Activated naive CD4-positive, alpha-beta T cell treated with anti-CD3 and anti-CD28 coated beads, Interleukin-2, amount 50 U/mL, for 24 hours (primary cell): ENCODE results near the gene RET.

Experiments used
- H3K27ac Mint-ChIP-seq: one replicate; pipeline ENCODE4 v1.8.0; 2021; ENCODE audit warnings: mild to moderate bottlenecking, mixed read lengths
- H3K27me3 Mint-ChIP-seq: one replicate; pipeline ENCODE4 v1.8.0; 2021; ENCODE audit warnings: mixed read lengths
- H3K36me3 Mint-ChIP-seq: one replicate; pipeline ENCODE4 v1.8.0; 2021; ENCODE audit warnings: mixed read lengths
- H3K4me1 Mint-ChIP-seq: one replicate; pipeline ENCODE4 v1.8.0; 2021; ENCODE audit warnings: mixed read lengths
- H3K4me3 Mint-ChIP-seq: one replicate; pipeline ENCODE4 v1.8.0; 2021; ENCODE audit warnings: mild to moderate bottlenecking, mixed read lengths
- H3K9me3 Mint-ChIP-seq: one replicate; pipeline ENCODE4 v1.8.0; 2021; ENCODE audit warnings: mixed read lengths

The RET gene

DNA sequence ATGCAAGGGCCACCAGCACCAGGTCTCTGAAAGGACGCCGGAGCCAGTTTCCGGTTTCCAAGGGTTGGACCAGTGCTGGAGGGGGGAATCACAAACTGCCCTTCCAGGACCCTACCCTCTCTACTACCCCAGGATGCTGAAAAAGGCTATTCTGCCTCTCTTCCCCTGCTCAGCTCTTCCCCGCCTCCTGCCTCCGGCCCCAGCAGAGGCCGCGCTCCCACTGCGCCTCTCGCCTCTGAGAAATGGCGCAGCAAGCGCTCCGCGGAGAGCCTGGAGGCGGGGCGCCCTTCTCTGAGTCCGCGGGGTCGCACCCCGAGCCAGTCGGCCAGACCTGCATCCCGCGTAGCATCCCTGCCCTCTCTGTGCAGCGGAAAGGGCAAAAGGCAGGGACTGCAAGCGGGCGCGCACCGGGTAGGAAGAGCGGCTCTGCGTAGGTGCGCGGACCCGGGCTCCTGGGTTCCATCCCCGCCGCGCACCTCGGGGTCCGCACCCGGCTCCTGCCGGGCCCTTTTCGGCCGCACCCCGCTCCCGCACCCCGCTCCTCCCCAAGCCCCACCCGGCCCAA is 476 bp upstream of the RET start:
- Mint-ChIP-seq H3K4me1 (no peaks in the 10 kb centered on the region), H3K4me3 (peak overlapping the region; percentile 15), H3K9me3 (no peaks in the 10 kb centered on the region), H3K27me3 (peaks cover 25% of the 10 kb centered on the region), H3K27ac (no peak overlapping the region), H3K36me3 (no peaks in the 10 kb centered on the region)

DNA sequence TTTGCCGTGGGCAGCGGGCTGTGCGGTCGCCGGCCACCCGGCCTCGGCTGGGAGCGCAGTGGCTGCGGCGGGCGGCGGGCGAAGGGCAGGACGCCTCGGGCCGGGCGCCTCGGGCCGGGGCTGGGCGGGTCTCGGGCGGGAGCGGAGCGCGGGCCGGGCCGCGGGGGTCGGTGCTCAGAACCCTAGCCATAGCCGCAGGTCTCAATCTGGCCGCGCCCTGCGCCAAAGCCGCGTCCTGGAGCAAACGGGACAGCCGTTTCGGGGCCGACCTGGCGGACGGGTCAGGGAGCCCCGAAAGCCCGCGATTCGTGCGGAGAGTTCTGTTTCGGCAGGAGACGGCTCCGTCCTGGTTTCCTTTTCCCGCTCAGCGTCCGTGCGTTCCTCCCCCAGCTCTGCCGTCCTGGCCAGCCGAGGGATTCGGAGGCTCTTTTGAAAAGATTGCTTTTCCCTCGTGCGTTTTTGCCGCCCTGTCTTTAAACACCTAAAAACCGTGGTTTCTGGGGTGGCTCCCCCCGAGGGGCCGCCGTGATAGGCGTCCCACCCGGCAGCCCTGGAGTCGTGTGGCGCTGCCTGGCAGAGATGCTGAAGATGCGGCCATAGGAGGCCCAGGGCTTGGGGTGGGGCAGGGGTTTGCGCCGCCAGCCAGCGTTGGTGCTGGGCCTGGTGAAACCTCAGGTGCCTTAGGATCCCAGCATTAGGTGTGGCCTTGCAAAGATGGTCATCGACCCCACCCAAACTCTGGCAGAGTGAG is 727 bp downstream of the RET start:
- no peaks in the 10 kb centered on the region for H3K36me3 Mint-ChIP-seq
- H3K27me3 Mint-ChIP-seq: peaks cover 24% of the 10 kb centered on the region
- H3K9me3 Mint-ChIP-seq: no peaks in the 10 kb centered on the region
- H3K27ac Mint-ChIP-seq: no peak overlapping the region
- peak overlapping the region; percentile 62 for H3K4me3 Mint-ChIP-seq
- no peaks in the 10 kb centered on the region for H3K4me1 Mint-ChIP-seq

DNA sequence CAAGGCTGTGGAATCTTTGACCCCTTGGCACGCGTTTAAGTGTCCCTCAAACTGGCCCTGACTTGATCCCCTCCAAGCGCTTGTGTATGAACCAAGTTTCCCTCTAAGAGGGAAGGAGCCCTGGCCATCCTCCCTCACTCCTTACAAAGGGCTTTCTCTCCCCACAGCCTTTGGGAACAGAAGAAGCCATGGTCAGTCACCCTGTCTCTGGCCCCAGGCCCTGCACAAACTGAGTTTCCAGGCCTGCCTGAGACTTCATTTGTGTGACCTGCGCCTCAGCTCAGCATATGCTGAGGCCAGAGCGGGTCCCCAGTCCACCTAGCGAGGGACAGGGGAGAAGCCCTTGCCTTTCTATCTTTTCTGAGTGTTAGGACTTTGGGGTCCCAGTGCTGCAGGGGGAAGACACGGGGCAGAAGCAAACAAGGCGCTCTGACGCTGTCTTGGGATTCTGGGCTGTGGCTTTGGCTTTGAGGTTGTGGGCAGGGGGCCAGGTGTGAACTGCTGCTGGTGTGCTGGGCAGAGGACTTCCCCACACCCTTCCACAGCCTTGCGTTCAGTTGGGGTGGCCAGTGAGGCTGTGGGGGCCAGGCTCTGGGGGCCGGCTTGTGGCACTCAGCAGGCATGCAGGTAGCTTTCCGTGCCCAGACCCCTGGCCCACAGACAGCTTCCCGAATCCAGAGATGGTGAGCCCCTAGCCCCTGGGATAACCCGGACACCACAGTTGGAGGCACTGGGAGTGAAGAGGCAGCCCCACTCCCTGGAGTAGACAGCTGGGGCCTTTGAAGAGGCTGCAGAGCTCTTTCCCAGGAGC is 1.5 kb downstream of the RET start:
- H3K4me1 Mint-ChIP-seq: no peaks in the 10 kb centered on the region
- H3K27ac Mint-ChIP-seq: no peak overlapping the region
- peaks cover 24% of the 10 kb centered on the region for H3K27me3 Mint-ChIP-seq
- H3K36me3 Mint-ChIP-seq: no peaks in the 10 kb centered on the region
- H3K4me3 Mint-ChIP-seq: peak overlapping the region; percentile 51
- no peaks in the 10 kb centered on the region for H3K9me3 Mint-ChIP-seq

DNA sequence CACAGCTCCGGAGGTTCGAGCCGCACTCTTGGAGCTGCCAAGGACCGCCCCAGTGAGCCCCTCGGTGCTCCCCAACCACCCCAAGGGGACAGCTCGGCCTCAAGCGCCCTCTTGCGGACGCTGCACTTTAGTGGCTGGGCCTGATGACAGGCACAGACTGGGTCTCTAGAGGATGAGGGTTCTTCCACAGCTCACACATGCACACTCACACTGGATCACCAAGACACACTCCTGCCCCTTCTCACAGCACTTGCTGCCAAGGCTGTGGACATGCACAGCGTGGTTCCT is 2.1 kb downstream of the RET start:
- Mint-ChIP-seq H3K4me3 (no peak overlapping the region), H3K27me3 (peaks cover 24% of the 10 kb centered on the region), H3K4me1 (no peaks in the 10 kb centered on the region), H3K9me3 (no peaks in the 10 kb centered on the region), H3K36me3 (no peaks in the 10 kb centered on the region), H3K27ac (no peak overlapping the region)

DNA sequence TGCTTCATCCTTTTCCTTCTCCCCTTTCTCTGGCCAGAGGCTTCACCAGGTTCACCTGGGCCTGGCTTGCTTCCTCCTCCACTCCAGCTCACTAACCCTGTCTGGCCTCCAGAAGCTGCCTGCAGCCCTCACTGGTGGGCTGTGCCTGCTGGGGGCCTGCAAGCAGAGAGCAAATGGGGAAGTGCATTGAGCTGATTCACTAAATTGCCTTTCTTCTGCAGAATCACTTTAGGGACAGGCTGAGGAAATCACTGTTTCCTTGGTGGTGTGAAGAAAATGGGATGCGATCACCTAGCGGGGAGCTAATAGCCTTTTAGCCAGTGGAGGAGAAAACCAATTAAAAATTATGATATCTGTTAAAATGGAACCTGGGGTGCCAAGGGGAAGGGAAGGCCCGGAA is 3.0 kb downstream of the RET start:
- Mint-ChIP-seq H3K27me3 (peaks cover 24% of the 10 kb centered on the region), H3K9me3 (no peaks in the 10 kb centered on the region), H3K4me3 (no peak overlapping the region), H3K4me1 (no peaks in the 10 kb centered on the region), H3K27ac (no peak overlapping the region), H3K36me3 (no peaks in the 10 kb centered on the region)

DNA sequence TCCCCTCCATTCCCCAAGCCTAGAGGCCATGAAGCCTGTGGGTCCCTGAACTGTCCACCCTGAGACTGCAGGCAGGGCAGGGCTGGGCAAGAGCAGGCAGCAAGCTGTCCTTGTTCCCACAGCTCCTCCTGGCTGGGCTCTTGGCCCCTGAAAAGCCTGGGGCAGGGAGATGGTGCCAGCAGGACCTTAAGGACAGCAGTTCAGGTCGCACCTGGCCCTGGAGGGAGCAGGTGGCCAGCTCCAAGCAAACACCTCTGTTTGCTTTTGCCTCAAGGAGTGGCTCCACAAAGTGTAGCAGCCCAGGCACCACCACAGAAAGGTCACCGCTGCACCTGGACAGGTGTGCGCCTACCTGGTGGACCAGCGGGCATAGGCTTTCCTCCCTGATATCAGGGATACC is 5.2 kb downstream of the RET start:
- Mint-ChIP-seq H3K4me1 (no peaks in the 10 kb centered on the region), H3K9me3 (no peaks in the 10 kb centered on the region), H3K4me3 (no peak overlapping the region), H3K36me3 (no peaks in the 10 kb centered on the region), H3K27ac (no peak overlapping the region), H3K27me3 (peaks cover 14% of the 10 kb centered on the region)

DNA sequence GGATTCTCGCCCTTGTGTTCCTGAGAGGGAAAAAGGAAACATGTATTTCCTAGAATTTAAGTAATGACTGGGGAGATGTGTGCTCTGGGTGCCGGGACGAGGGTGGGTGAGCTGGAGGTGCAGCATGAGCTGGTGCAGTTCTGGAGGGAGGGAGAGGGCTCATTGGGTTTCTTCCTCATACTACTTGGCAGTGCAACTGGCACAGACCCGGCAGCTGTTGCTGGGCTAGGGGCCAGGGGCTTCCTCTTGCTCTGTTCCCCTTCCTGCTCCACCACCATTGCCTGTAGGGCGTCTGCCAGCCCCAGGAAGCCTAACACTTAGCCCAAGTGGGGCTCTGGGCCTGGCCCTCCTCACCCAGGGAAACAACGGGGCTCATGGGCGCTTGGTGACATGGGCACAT is 5.9 kb downstream of the RET start:
- Mint-ChIP-seq H3K36me3 (no peaks in the 10 kb centered on the region), H3K4me1 (no peaks in the 10 kb centered on the region), H3K9me3 (no peaks in the 10 kb centered on the region), H3K27me3 (peaks cover 12% of the 10 kb centered on the region), H3K27ac (no peak overlapping the region), H3K4me3 (no peak overlapping the region)

DNA sequence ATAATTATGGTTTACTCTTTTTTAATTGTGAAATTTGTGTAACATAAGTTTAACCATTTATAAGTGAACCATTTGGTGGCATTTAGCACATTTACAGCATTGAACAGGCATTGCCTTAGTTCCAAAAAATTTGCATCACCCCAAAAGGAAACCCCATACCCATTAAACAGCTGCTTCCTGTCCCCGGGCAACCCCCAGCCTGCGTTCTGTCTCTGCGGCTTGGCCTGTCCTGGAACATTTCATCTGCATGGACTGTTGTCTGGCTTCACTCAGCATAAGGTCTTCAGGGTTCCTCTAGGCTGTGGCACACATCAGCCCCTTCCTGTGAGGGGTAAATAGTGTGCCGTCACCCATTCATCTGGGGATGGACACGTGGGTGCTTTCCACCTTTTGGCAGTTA is 6.9 kb downstream of the RET start:
- Mint-ChIP-seq H3K4me3 (no peak overlapping the region), H3K36me3 (no peaks in the 10 kb centered on the region), H3K27me3 (peaks cover 8% of the 10 kb centered on the region), H3K4me1 (no peaks in the 10 kb centered on the region), H3K9me3 (no peaks in the 10 kb centered on the region), H3K27ac (no peak overlapping the region)

DNA sequence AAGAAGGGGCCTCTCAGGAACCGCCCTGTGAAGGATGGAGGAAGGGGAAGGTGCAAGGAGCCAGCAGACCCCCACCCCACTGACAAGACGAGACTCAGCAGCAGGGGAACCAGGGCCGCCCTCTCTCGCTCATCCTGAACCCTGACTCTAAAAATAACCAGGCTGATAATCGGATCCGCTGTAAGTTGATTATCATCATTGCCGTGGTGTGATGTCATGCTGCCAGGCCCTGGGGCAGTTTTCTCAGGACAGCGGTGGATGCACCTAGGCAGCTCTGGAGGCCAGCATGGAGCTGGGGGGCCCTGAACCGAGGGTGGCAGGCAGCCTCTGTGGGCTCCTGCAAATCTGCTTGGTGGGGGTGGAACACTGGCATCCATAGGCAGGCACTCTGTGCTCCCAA is 7.9 kb downstream of the RET start:
- no peak overlapping the region for H3K27ac Mint-ChIP-seq
- peaks cover 3% of the 10 kb centered on the region for H3K27me3 Mint-ChIP-seq
- no peaks in the 10 kb centered on the region for H3K9me3 Mint-ChIP-seq
- no peak overlapping the region for H3K4me3 Mint-ChIP-seq
- H3K4me1 Mint-ChIP-seq: no peaks in the 10 kb centered on the region
- H3K36me3 Mint-ChIP-seq: no peaks in the 10 kb centered on the region

DNA sequence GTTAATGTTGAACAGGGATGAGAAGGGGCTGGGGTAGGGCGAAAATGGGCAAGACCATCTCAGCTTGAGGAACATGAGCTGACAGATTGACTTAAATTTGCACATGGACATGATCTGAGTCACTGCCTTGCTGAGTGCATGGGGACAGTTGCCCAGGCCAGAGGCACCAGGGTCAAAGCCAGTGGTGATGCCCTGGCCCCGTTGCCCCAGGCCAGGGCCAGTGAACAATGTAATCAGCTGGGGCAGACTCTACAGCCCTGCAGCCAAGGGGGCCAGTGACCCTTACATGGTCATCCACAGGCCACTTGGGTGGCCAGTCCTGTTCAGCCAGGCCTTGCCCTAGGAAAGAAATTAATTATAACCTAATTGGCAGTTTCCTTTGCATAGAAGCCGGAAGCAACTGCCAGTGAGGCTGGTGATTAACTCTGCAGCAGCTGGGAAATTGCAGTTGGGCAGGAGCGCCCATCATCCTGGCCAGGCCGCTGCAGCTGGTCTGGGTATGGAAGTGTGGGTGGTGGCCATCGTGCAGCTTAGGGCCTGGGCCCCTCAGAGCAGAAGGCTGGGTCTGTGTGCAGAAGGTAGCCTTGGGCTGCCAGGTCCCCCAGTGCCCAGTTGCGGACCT is 9.6 kb downstream of the RET start:
- H3K27me3 Mint-ChIP-seq: no peaks in the 10 kb centered on the region
- H3K36me3 Mint-ChIP-seq: no peaks in the 10 kb centered on the region
- no peaks in the 10 kb centered on the region for H3K4me1 Mint-ChIP-seq
- no peaks in the 10 kb centered on the region for H3K9me3 Mint-ChIP-seq
- H3K27ac Mint-ChIP-seq: no peak overlapping the region
- H3K4me3 Mint-ChIP-seq: no peak overlapping the region

DNA sequence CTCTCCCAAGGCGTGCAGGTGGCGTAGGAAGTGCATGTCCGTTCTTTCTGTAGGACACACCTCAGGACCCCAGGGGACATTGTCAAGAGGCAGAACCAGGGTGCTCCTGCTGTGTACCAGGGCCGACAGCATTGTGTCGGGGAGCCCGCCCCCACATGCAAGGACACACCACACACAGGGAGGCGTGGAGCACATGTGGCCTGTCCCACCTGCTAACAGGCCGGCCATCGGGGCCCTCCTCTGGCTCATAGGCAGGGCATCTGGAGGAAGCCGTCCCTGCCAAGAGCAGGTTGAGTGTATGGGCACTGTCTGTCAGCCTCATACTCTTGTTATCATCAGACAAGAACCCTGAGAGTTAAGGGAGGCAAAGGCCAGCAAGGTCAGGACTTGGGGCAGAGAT is 12.7 kb downstream of the RET start:
- Mint-ChIP-seq H3K4me3 (no peak overlapping the region), H3K27ac (no peak overlapping the region), H3K9me3 (no peaks in the 10 kb centered on the region), H3K36me3 (no peaks in the 10 kb centered on the region), H3K4me1 (no peaks in the 10 kb centered on the region), H3K27me3 (no peaks in the 10 kb centered on the region)

DNA sequence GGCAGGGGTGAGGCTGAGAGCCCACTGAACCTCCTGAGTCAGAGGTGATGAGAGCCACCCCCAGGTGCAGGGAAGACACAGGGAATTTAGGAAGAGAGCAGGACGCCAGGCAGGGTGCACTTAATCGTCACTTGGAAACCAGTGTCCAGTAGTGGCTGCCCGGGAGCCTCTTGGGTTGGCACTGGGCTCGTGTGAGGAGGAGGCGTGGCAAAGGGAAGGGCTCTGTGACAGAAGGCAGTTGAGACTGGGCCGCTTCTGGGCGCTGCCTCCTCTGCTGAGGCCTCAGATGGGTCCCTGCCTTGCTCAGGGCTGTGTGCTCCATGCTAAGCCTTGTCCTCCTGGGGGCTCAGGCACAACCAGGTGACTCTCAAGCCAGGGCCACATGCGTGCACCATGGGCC is 13.3 kb downstream of the RET start:
- no peak overlapping the region for H3K27ac Mint-ChIP-seq
- H3K4me1 Mint-ChIP-seq: no peaks in the 10 kb centered on the region
- H3K9me3 Mint-ChIP-seq: no peaks in the 10 kb centered on the region
- H3K27me3 Mint-ChIP-seq: no peaks in the 10 kb centered on the region
- H3K36me3 Mint-ChIP-seq: no peaks in the 10 kb centered on the region
- H3K4me3 Mint-ChIP-seq: no peak overlapping the region

DNA sequence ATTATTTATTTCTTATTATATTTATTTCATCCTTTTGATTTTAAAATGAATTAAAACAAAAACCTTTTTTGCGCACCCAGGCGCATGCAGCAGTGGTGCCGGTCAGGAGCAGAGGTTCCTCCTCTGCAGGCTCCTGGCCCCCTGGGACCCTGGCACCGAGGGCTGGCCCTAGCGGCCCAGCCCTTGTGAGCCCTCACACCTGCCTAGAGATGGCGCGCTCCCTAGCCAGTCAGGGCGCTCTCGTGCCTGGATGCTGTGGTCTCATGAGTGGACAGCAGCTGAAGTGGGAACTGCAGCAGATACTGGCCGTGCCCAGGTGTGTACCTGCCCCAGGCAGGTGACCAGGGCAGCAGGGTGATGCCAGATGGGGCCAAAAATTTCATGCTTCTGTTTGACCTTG is 13.8 kb downstream of the RET start:
- no peaks in the 10 kb centered on the region for H3K9me3 Mint-ChIP-seq
- no peak overlapping the region for H3K27ac Mint-ChIP-seq
- no peaks in the 10 kb centered on the region for H3K27me3 Mint-ChIP-seq
- H3K4me3 Mint-ChIP-seq: no peak overlapping the region
- no peaks in the 10 kb centered on the region for H3K36me3 Mint-ChIP-seq
- no peaks in the 10 kb centered on the region for H3K4me1 Mint-ChIP-seq

DNA sequence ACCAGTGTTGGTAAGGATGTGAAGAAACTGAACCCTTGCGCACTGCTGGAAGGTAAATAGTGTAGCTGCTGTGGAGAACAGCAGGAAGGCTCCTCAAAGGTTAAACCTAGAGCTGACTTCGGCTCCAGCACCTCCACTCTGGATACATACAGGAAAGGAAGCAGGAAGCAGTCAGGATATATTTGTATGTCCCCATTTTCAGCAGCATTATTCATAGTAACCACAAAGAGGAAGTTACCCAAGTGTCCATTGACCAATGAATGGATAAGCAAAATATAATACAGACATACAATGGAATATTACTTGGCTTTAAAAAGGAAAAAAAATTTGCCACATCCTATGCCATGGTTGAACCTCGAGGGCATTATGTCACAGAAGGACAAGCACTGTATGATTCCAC is 15.0 kb downstream of the RET start:
- H3K9me3 Mint-ChIP-seq: no peaks in the 10 kb centered on the region
- no peaks in the 10 kb centered on the region for H3K27me3 Mint-ChIP-seq
- H3K4me1 Mint-ChIP-seq: no peaks in the 10 kb centered on the region
- H3K36me3 Mint-ChIP-seq: no peaks in the 10 kb centered on the region
- H3K4me3 Mint-ChIP-seq: no peak overlapping the region
- no peak overlapping the region for H3K27ac Mint-ChIP-seq

DNA sequence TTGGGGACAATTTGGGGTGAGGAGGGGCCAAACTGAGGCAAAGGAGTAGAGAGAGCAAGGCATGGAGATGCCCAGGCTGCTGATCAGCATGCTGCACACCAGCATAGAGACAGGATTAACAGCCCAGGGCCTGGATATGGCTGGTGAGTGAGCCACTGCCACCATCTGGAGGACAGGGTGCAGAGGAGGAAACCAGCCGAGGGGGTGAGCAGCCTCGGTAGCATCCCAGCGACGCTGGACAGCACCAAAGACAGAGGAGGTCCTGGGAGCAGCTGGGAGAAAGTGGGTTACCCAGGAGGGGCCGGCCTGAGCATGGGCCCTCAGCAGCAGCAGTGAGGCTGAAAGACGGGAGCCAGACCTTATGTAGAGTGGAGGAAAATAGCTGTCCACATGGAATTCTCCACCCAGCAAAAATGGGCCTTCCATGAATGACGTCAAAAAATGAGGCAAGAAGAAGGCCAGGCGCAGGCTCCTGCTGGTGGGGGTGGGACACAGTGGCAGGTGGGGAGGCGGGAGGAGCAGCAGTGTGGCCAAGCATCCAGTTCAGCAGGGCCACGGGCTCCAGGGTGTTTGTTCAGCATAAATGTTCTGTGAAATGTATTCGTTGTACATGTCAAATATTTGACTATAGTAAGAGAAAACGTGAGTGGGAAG is 16.7 kb downstream of the RET start:
- Mint-ChIP-seq H3K9me3 (no peaks in the 10 kb centered on the region), H3K36me3 (no peaks in the 10 kb centered on the region), H3K27me3 (no peaks in the 10 kb centered on the region), H3K4me1 (no peaks in the 10 kb centered on the region), H3K4me3 (no peak overlapping the region), H3K27ac (no peak overlapping the region)

DNA sequence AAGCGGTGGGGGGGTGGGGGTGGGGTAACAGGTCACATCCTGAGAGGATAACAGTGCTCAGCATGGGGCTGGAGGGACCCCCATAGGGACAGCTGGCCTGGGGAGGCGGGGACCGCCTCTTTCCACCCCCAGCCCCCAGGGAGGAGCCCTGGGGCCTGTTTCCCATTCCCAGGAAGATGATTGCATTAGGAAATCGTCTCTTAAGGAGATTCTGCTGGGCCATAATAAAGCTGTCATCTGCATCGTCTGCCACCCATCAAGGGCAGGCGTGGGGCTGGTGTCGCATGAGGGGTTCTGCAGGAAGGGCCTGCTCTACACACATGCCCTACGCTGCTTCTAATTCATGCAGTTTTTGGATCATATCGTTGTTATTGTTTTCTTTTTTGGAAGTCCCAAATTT is 17.2 kb downstream of the RET start:
- Mint-ChIP-seq H3K9me3 (no peaks in the 10 kb centered on the region), H3K27ac (no peak overlapping the region), H3K4me1 (no peaks in the 10 kb centered on the region), H3K4me3 (no peak overlapping the region), H3K27me3 (no peaks in the 10 kb centered on the region), H3K36me3 (no peaks in the 10 kb centered on the region)
